ENCODE results near the gene GPR39. TPM values are rescaled to one million over a fixed set of nuclear protein-coding genes. Genes with fewer than 3 reads are reported as not detected.

Gene GPR39
- polyA plus RNA-seq, 4 donors: 0.22 to 4.9 (median 3.9) TPM

GRCh38 chr2:132407784-132408183, 8.8 kb upstream of the GPR39 start:
- no peak for DNase-seq (ENCODE audit: low read depth in 4 of 4, low spot score in 3 of 4)

GRCh38 chr2:132412021-132412420, 4.6 kb upstream of the GPR39 start:
- DNase-seq (ENCODE audit: low read depth in 4 of 4, low spot score in 3 of 4): no peak

GRCh38 chr2:132414081-132414480, 2.5 kb upstream of the GPR39 start:
- no peak for DNase-seq (ENCODE audit: low read depth in 4 of 4, low spot score in 3 of 4)

- DNase-seq (ENCODE audit: low read depth in 4 of 4, low spot score in 3 of 4): no peak
These were observed 1.2 kb upstream of the GPR39 start for GRCh38 chr2:132415256-132415914.

- peak; percentile 64 to 81 (median 68) for DNase-seq (ENCODE audit: low read depth in 4 of 4, low spot score in 3 of 4)
These were observed 486 bp upstream of the GPR39 start for GRCh38 chr2:132415915-132416722.

- DNase-seq (ENCODE audit: low read depth in 4 of 4, low spot score in 3 of 4): no peak
These were observed 928 bp downstream of the GPR39 start for GRCh38 chr2:132417430-132418035.

GRCh38 chr2:132419235-132419634, 2.6 kb downstream of the GPR39 start:
- DNase-seq (ENCODE audit: low read depth in 4 of 4, low spot score in 3 of 4): no peak

GRCh38 chr2:132419941-132420340, 3.3 kb downstream of the GPR39 start:
- DNase-seq (ENCODE audit: low read depth in 4 of 4, low spot score in 3 of 4): no peak

- DNase-seq (ENCODE audit: low read depth in 4 of 4, low spot score in 3 of 4): no peak
These were observed 4.5 kb downstream of the GPR39 start for GRCh38 chr2:132420816-132421805.

- DNase-seq (ENCODE audit: low read depth in 4 of 4, low spot score in 3 of 4): no peak
These were observed 6.1 kb downstream of the GPR39 start for GRCh38 chr2:132422736-132423135.

- no peak for DNase-seq (ENCODE audit: low read depth in 4 of 4, low spot score in 3 of 4)
These were observed 8.0 kb downstream of the GPR39 start for GRCh38 chr2:132424526-132425121.

GRCh38 chr2:132426033-132426432, 9.4 kb downstream of the GPR39 start:
- no peak for DNase-seq (ENCODE audit: low read depth in 4 of 4, low spot score in 3 of 4)

GRCh38 chr2:132426656-132427055, 10.1 kb downstream of the GPR39 start:
- no peak for DNase-seq (ENCODE audit: low read depth in 4 of 4, low spot score in 3 of 4)

GRCh38 chr2:132429351-132429750, 12.7 kb downstream of the GPR39 start:
- no peak for DNase-seq (ENCODE audit: low read depth in 4 of 4, low spot score in 3 of 4)

GRCh38 chr2:132429941-132430573, 13.5 kb downstream of the GPR39 start:
- no peak for DNase-seq (ENCODE audit: low read depth in 4 of 4, low spot score in 3 of 4)

- no peak for DNase-seq (ENCODE audit: low read depth in 4 of 4, low spot score in 3 of 4)
These were observed 14.3 kb downstream of the GPR39 start for GRCh38 chr2:132430895-132431294.

- no peak for DNase-seq (ENCODE audit: low read depth in 4 of 4, low spot score in 3 of 4)
These were observed 21.5 kb downstream of the GPR39 start for GRCh38 chr2:132437852-132438669.

GRCh38 chr2:132438691-132439090, 22.1 kb downstream of the GPR39 start:
- no peak for DNase-seq (ENCODE audit: low read depth in 4 of 4, low spot score in 3 of 4)
